ENCODE results near the gene NR1D2. TPM values are rescaled to one million over a fixed set of nuclear protein-coding genes. Genes with fewer than 3 reads are reported as not detected.

Gene NR1D2
- total RNA-seq, 1 experiment from 2014 or later, result 9.5 TPM

DNA sequence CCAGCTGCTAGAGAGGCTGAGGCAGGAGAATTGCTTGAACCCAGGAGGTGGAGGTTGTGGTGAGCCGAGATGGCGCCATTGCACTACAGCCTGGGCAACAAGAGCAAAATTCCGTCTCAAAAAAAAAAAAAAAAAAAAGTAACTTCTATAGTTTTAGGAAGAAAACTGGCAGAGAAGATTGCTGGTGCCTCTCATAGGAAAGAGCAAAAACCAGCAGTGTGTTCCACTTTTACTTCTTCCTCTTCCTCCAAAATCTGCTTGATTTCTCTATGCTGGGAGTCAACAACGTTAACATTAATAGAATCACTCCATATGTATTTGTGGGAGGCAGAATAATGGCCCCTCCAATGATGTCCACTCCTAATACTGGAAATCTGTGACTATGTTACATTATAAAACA lies 12.5 kb upstream of the NR1D2 start:
- no peaks in the 10 kb centered on the region for H3K36me3 ChIP-seq (ENCODE audit: control insufficient read depth, insufficient read depth, low read length)
- no peaks in the 10 kb centered on the region for H3K27me3 ChIP-seq (ENCODE audit: control insufficient read depth, insufficient read depth, low read length)
- ChIA-PET CTCF (no interaction called here), POLR2A (no interaction called here)
- no peak overlapping the region for H3K4me3 ChIP-seq (ENCODE audit: low read depth in 2 of 2, low read length in 2 of 2)
- in situ Hi-C loops (cut with HindIII; ENCODE audit: low pct_unique_long_range_greater_than_20kb, low sequenced_read_pairs), result no loop called here
- DNase-seq (ENCODE audit: low read depth, low spot score) (no peak), ATAC-seq (no peak)
- H3K27ac ChIP-seq (ENCODE audit: low read length), result no peak overlapping the region
- BruUV-seq (replicated peaks), result no TSS peak
- TF ChIP-seq, protein P1, sequence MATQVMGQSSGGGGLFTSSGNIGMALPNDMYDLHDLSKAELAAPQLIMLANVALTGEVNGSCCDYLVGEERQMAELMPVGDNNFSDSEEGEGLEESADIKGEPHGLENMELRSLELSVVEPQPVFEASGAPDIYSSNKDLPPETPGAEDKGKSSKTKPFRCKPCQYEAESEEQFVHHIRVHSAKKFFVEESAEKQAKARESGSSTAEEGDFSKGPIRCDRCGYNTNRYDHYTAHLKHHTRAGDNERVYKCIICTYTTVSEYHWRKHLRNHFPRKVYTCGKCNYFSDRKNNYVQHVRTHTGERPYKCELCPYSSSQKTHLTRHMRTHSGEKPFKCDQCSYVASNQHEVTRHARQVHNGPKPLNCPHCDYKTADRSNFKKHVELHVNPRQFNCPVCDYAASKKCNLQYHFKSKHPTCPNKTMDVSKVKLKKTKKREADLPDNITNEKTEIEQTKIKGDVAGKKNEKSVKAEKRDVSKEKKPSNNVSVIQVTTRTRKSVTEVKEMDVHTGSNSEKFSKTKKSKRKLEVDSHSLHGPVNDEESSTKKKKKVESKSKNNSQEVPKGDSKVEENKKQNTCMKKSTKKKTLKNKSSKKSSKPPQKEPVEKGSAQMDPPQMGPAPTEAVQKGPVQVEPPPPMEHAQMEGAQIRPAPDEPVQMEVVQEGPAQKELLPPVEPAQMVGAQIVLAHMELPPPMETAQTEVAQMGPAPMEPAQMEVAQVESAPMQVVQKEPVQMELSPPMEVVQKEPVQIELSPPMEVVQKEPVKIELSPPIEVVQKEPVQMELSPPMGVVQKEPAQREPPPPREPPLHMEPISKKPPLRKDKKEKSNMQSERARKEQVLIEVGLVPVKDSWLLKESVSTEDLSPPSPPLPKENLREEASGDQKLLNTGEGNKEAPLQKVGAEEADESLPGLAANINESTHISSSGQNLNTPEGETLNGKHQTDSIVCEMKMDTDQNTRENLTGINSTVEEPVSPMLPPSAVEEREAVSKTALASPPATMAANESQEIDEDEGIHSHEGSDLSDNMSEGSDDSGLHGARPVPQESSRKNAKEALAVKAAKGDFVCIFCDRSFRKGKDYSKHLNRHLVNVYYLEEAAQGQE (IDR thresholded peaks at IDR 0.05; ENCODE audit: insufficient read depth in 1 of 2, low read depth in 2 of 2, low read length in 1 of 2), result no peak
- TF ChIP-seq SIN3A (IDR thresholded peaks at IDR 0.05; ENCODE audit: borderline replicate concordance, insufficient read depth, low read depth, low read length) (no peak), TCF7L2 (IDR thresholded peaks at IDR 0.05; ENCODE audit: low read depth, low read length) (no peak), POLR2AphosphoS5 (IDR thresholded peaks at IDR 0.05; ENCODE audit: low read depth, low read length) (no peak)
- TF ChIP-seq, protein P2, sequence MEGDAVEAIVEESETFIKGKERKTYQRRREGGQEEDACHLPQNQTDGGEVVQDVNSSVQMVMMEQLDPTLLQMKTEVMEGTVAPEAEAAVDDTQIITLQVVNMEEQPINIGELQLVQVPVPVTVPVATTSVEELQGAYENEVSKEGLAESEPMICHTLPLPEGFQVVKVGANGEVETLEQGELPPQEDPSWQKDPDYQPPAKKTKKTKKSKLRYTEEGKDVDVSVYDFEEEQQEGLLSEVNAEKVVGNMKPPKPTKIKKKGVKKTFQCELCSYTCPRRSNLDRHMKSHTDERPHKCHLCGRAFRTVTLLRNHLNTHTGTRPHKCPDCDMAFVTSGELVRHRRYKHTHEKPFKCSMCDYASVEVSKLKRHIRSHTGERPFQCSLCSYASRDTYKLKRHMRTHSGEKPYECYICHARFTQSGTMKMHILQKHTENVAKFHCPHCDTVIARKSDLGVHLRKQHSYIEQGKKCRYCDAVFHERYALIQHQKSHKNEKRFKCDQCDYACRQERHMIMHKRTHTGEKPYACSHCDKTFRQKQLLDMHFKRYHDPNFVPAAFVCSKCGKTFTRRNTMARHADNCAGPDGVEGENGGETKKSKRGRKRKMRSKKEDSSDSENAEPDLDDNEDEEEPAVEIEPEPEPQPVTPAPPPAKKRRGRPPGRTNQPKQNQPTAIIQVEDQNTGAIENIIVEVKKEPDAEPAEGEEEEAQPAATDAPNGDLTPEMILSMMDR (IDR thresholded peaks at IDR 0.05), result no peak
- no peaks in the 10 kb centered on the region for H3K9me3 ChIP-seq (ENCODE audit: control insufficient read depth, insufficient read depth, low read depth, low read length)
- H3K4me1 ChIP-seq (ENCODE audit: control insufficient read depth, insufficient read depth, low read length), result no peaks in the 10 kb centered on the region
- intact Hi-C loops (cut with micrococcal nuclease; ENCODE audit: unreplicated experiment), result no loop called here

DNA sequence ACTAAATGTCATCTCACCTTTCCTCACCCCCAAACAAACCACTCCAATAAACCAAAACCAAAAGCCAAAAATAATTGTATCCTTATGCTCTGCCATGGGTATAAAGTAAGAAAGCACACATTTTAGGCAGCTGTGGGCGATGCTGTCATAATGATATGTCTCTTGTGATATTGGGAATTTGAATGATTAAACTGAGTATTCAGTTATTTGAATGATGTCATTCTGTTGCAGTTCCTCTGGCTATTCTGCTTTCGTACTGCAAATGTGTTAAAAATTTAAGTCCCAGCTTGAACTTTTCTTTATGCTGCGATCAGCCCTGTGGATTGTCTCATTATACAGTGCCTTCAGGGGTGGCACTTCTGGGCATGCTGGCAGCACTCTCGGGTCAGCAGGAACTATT lies 10.8 kb upstream of the NR1D2 start:
- no peak overlapping the region for H3K4me3 ChIP-seq (ENCODE audit: low read depth in 2 of 2, low read length in 2 of 2)
- no peaks in the 10 kb centered on the region for H3K27me3 ChIP-seq (ENCODE audit: control insufficient read depth, insufficient read depth, low read length)
- ChIA-PET POLR2A (no interaction called here), CTCF (no interaction called here)
- no peaks in the 10 kb centered on the region for H3K36me3 ChIP-seq (ENCODE audit: control insufficient read depth, insufficient read depth, low read length)
- no TSS peak for BruUV-seq (replicated peaks)
- no peak for ATAC-seq
- intact Hi-C loops (cut with micrococcal nuclease; ENCODE audit: unreplicated experiment) (no loop called here), in situ Hi-C loops (cut with HindIII; ENCODE audit: low pct_unique_long_range_greater_than_20kb, low sequenced_read_pairs) (no loop called here)
- DNase-seq (ENCODE audit: low read depth, low spot score), result no peak
- H3K27ac ChIP-seq (ENCODE audit: low read length), result no peak overlapping the region
- no peak for TF ChIP-seq SIN3A (IDR thresholded peaks at IDR 0.05; ENCODE audit: borderline replicate concordance, insufficient read depth, low read depth, low read length)
- TF ChIP-seq, protein P2 (IDR thresholded peaks at IDR 0.05), result no peak
- TF ChIP-seq POLR2AphosphoS5 (IDR thresholded peaks at IDR 0.05; ENCODE audit: low read depth, low read length), result no peak
- no peaks in the 10 kb centered on the region for H3K4me1 ChIP-seq (ENCODE audit: control insufficient read depth, insufficient read depth, low read length)
- no peaks in the 10 kb centered on the region for H3K9me3 ChIP-seq (ENCODE audit: control insufficient read depth, insufficient read depth, low read depth, low read length)
